GM19324 (cell line): ENCODE measurements around the gene VPS41.
"Not testable (repeated sequence)": the region's sequence is repeated elsewhere in the genome, so short reads cannot be mapped to it uniquely, and the experiment has no call there.

ENCODE experiments used
- ATAC-seq: cut with Tn5 transposase; IDR thresholded peaks from one replicate; pipeline ENCODE4 v1.9.1; 2021; ENCODE audit warnings: mild to moderate bottlenecking, moderate library complexity; ENCODE audit not compliant: unreplicated experiment, low FRiP score

VPS41 gene

DNA sequence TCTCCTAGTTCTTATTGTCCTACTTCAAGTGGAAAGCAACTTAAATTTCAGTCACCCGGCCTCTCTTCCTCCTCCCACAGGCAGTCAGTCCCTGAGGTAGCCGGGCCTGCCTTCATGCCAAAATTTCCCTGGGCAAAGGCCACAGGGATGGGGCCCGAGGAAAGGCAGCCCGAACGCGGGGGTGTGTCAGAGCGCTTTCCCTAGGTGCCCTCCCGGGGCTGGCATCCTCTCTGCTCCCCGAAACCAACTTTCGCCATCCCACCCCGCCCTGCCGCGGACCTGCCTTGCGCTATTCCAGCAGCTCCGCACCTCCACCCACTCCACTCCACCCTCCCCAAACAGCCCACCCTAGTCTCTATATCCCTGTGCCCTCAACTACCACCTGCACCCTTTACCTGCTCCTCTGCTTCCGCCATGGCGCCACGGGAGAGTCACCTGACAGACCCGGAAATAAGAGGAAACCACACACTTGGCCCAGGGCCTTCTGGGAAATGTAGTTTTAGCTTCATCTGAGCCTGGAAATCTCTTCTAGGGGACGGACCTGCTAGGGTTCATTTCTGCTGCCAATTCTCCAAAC lies at the start of gene VPS41:
TSS of gene VPS41 (minus strand) at position 433 of the 577 bp plus-strand sequence. CDS start at position 416, 17 bp downstream.
- ATAC-seq = peak; percentile 98

DNA sequence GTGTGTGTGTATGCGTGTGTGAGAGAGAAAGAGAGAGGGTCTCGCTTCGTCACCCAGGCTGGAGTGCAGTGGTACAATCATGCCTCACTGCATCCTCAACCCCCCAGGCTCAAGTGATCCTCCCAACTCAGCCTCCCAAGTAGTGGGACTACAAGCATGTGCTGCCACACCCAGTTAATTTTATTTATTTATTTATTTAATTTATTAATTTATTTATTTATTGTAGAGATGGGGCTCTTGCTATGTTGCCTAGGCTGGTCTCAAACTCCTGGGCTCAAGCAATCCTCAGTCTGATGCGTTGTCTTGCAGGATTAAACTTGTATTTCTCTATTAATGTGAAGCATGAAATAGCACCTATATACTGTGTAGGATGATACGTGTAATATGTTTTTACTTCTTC lies 46.9 kb upstream of the VPS41 start:
- no peak for ATAC-seq

DNA sequence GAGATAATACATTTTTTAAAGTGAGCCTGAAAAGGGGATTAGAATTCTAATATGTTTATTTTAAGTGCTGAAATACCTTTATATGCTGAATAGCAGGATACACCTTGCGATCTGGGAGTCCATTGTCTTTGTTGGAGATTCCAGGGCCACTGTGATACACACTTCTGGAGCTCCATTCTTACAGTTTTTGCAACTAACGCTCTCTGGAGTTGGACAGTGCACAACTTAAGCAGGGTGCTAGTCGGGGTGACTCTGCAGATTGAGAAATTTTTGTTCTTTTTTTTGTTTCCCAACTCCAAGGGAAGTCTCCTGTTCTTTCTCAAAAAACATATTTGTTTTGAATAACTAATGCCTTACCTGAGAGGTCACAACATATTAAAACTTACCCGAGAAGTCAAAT lies 45.0 kb upstream of the VPS41 start:
- no peak for ATAC-seq

DNA sequence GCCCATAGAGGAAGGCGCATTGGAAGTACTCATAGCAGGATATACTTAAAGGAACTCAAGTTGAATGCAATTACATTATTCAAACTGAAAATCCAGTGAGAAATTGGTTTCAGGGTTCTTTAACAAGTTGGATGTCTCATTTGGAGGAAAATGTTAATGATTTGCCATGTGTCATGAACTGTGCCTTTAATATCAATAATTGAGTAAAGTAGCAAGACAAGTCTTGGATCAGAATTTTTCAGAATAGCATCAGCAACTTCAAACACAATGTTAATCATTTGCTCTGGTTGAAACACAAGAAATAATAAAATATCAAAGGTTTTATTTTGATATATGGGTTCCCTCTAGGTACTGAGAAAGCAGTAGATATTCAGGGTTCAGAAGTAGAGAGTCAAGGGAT lies 44.2 kb upstream of the VPS41 start:
- no peak for ATAC-seq

DNA sequence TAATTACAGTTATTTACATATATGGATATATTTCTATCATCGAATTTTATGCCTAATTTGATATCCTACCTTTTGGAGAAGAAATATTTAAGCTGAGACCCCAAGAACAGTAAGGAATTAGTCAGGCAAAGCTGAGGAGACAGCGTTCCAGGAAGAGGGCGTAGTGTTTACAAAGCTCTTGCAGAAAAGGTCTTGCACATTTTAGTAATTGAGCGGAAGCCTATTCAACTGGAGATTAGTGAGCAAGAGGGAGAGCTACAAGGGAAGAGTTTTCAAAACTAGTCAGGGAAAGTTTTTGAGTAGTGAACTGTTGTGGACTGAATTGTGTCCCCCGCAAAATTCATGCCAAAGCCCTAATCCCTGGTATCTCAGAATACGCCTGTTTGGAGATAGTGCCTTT lies 42.2 kb upstream of the VPS41 start:
- no peak for ATAC-seq

DNA sequence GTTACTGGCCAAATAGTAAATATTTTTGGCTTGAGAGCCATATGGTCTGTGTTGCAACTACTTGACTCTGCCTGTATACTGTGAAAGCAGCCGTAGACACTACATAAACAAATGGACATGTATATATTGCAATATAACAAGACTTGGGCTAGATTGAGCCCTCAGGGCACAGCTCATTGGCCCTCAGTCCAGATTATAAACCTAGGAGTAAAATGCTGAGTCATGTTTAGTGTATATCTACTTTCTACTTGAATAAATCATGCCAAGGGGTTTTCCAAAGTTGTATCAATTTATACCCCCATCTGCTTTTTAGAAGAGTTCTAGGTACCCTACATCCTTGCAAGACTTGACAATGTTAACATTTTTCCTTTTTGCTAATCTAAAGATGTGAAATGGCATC lies 41.3 kb upstream of the VPS41 start:
- ATAC-seq = no peak

DNA sequence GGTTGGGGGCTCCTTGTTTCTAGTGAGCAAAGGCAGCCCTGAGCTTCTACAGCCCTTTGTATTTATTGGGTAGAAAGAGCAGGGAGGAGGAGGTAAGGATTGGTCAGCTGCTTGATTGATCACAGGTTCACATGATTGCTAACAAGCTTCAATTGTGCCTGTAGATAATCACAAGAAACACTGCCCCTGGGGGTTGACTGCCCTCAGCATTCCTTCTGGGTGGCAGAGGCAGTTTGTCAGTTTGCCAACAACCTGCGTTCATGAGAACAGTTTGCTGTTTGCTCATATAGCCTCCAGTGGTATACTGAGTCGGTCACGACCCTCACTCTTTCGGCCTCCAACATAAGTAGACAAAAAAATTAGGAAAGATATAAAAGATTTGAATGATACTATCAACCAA lies 38.5 kb upstream of the VPS41 start:
- not testable (repeated sequence) for ATAC-seq

DNA sequence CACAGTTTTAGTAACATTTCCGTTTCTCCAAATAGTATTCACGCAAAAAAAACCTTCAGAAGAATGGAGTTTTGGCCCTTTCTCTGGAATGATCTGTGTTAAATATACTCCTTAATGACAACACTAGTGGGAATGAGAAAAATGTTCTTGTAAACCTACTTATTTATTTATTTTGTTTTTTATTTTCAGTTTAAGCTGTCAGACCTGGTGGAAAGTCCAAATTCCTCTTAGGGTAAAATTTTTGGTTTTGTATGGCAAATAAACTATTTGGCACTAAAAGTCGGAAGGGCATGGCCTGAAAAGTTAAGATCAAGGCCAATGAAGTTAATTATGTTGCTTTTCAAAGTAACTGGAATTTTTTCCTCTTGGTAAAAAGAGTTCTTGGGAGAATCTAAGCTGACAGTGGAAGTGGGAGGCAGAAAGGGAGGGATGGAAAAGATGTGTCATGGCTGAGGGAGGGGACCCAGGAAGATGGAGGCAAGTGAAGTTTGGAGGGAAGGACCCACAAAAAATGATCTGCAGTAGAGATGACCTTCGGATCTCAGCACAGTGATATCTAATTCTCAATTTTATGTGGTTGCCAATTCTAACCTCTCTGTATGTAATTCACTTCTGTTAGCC lies 33.5 kb upstream of the VPS41 start:
- ATAC-seq = no peak

DNA sequence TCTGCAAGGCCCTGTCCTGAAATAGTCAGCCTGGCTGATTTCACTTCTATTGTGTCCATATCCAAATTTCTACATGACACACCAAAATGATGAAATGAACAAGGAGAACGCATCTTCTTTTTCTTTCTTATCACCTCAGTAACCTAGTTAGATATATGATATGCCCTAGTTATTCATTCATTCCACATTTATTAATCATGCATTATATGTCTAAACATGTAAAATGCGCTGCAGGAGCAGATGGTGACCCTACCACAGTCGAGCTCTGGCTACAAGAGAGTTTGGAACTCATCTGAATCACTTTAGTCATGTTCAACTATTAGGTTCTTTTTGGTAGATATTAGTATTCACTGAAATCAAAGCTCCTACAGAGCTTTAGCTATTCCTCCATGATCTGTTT lies 31.8 kb upstream of the VPS41 start:
- ATAC-seq = no peak

DNA sequence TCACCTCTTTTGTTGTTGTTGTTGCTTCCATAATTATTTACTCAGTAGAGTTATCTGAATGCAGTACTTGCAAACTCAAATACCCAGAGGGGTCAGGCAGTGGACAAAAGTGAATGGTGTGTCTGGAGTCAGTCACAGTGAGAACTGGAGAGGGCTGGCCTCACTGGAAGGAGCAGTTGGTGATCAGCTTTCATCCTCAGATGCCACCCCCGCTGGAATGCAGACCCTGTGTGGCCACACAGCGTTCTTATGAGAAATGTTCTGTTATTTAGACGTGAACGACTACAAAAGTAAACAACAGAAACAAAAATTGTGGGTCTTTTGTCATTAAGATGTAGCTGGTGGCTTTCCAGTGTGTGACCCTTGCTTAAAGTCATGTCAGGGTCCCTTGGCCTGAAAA lies 29.6 kb upstream of the VPS41 start:
- ATAC-seq = no peak

DNA sequence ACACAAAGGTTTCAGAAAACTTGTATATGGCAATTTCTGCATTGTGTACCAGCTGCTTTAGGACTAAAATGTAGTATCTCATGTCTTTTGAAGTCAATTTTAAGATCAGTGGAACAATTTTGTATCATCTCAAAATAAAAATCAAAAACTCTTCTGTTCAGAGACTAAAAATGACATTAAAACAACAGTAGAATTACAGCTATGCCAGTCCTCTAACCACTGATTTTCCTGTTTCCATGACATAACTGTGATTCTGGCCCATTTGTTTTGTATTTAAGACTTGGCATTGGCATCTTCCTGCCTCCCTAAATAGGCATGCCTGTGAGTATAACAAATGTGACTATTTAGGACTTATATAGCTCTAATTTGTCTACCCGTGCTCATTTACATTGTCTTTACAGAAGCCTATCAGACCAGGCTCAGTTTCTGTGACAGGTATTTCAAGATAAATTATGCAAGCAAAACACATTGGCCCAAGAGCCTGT lies 29.1 kb upstream of the VPS41 start:
- ATAC-seq = no peak

DNA sequence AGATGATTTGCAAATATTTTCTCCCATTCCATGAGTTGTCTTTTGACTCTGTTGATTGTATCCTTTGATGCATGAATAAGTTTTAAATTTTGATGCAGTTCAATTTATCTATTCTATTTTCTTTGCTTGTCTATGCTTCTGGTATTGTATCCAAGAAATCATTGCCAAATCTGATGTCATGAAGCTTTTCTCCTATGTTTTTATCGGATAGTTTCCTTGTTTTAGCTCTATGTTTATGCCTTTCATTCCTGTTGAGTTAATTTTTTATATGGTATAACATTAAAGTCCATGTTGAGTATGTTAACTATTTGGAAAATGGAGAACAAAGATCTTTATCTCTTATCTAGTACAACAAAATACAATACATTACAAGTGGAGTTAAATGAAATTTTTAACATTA lies 27.6 kb upstream of the VPS41 start:
- no peak for ATAC-seq

DNA sequence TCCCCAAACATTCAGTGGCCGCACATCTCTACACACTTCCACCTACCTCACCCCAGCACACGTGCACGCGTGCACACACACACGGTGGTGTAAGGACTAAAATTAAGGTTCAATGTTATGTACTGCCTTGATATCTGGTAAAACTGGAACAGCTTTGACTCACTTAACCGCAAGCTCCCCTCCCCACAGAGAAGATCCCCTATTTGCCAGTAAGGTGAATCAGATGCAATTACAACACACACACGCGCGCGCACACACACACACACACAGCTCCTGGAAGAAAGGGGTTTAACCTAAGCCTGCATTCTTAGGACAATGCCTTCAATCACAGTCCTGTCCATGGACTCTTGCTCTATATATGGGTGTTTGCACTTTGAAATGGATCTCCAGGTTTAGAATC lies 25.5 kb upstream of the VPS41 start:
- ATAC-seq = no peak

DNA sequence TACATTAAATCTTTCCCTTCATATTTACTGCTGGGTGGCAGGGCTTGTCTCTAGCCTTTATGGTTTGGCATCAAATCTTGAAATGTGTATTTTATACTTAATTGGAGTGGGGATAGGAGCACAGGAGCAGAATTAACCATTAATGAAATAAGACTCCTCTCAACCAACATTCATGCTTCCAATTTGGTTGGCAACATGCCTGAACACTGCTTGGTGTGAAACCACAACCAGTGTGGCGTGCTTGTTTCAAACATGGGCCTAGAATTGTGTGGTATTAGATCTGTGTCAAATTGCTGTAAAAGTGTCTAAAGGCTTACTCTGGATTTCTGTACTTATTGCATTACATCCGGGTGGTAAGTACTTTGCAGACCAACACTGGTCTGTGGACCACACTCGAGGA lies 25.1 kb upstream of the VPS41 start:
- ATAC-seq = no peak

DNA sequence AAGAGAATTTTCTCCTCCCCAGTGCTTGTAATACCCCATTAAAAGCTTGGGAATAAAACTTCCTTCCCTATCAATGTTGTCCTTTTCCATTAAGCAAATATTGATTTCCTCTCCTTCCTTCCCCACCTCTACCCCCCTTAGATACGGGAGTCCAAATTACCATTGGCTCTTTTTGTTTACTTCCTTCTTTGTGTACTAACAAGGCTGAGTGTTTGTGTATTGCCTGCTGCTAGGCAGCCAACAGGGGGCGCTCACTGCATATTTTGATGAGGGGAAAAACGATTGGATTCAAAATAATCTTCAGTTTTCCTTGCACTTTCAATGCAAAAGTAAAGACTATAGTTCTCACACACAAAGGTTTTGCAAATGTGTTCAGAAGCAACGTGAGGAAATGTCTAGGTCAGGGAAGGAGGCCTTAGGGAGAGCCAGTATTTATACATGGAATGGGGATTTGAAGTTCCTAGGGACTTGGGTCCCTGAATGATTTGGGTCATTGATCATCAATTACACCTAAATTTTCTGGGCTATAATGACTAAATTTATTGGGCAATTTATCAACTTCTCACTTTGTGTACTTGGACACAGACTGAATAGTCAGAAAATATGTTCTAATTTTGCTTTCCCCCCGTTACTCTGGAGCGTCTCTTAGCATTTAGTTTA lies 23.6 kb upstream of the VPS41 start:
- no peak for ATAC-seq

DNA sequence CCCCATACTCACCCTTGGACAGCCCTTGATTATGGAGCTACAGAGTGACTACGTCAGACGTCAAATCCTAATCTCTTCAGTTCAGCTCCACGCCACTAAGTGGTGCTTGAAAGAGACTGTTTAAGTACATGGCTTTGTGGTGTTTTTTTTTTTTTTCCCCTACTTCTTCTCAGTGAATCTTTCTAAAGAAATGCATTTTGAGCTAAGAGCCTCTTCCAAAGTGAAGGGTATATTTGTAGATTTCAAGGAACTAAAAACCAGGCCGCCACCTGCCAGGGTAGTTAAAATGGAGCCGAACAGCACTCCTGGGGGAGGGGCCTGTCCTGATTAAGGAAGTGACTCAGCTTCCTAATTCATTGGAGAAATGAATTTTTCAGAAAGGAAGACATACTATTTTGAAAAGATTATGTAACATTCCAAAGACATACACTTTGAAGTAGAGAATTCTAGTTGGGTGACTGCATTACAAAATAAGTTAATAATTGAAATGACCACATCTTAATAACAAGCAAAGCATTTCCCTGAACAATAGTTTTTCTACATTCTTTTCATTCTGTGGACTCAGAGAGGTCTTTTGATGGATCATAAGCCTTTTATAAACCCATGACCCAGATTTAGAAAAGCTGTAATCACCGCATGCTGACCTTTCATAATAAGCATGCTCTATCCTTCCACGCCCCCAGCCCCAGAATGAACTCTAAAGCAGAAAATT lies 20.6 kb upstream of the VPS41 start:
- no peak for ATAC-seq

DNA sequence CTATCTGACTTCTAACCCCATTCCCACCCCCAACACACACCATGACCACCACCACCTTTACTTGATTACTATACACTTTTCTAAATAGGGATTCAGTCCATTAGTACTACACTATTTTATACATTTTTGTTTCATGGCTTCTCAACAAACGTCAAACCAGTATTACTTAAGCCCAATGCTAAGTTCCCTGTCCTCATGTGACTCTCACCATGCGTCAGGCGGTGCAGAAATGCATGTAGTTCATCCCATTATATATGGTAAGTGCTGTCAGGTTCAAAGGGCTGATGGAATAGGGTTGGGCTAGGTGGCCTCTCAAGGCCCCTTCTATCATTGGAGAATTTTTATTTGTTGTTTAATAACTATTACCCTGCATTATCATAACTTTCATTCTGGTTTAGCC lies 19.5 kb upstream of the VPS41 start:
- no peak for ATAC-seq

DNA sequence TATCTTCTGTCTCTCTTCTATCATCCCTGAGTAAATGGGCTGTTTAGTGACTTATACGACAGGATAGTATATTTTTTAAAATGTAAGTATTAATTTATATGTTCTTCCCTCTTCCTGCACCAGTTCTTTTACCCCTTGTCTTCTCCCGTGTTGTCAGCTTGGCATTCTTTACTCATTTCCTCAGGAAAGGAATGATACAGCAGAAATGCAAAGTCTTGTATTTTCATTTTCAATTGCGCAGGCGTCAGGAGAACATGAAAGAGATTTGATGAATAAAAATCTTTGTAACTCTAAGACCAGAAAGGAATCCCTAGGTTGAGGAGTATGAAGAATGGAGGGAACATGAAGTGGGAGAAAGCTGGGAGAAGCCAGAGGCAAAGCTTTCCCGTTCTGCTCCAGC lies 18.8 kb upstream of the VPS41 start:
- ATAC-seq = no peak

DNA sequence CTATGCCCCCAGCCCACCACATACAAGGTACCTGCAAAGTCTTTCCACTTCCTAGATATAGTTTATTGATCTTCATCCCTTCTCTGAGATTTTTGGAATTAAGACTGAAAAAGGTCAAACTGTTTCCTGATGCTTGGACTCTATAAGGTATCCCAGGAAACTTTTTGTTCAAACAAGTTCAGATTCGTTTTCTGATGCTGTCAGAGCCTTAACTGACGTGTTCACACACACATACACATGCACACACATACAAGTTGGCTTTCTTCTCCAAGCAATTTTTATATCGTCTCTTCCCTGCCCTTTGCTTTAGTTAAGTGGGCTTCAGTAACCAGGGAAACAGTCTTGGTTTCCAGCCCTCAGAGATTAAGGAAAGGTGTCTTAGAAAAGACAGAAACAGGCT lies 11.7 kb upstream of the VPS41 start:
- ATAC-seq = no peak

DNA sequence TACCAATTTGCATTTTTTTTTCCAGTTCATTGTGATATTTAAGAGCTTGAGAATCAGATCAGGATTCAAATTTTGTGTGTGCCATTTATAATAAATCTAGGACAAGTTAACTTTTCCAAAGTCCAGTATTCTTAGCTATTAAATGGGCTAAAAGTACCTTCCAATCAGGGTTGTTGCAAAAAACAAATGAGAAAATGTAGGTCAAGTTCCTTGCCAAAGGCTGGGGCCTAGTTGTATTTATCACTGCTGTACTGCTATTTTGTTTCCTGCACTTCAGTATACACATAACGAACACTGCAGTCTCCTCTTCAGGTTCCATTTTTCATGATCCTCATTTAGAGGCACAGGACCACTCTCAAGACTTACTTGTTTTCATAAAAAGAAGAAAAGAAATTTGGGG lies 7.4 kb upstream of the VPS41 start:
- ATAC-seq = no peak

DNA sequence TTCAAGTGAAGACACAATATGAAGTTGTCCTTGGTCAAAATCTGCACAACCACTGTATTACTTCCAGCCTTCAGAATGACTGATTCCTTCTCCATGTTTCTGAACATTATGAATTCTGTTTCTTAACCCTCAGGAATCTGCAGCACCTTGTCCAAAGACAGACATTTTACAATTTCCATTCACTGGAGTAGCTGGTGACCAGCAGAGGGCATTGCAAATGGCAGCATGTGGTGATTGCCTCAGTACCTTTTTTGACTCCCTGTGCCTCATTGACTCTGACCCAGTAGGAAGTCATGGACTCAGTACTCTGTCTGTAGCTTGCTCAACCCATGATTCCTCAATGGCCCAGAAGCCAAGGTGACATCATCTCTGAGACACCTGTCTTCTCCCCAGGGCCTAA lies 879 bp upstream of the VPS41 start:
- ATAC-seq = no peak

DNA sequence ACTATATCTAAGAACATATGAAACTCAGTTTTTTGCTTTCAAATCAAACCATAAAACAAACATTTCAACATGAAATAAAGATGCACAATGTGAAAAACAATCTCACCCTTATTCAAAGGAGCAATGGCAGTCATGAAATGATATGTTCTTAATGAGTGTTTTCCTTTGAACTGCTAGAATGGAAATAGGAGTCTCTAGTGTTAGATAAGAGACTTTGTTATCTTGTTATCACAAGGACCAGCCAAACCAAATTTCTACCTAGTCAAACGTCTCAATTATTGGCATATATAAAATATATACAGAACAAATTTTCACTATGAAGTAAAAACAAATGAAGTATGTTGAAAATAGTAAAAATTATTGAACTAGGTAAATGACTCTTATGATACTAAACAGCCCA lies 1.2 kb downstream of the VPS41 start:
- no peak for ATAC-seq
